HTR-8/SVneo (cell line): Measurements from ENCODE around the gene MCCC2.

Experiments
- DNase-seq: peaks from one replicate; pipeline ENCODE4 v3.0.0; 2011; ENCODE audit warnings: low spot score, mixed read lengths; ENCODE audit not compliant: insufficient read length
- FAIRE-seq: peaks from 2 replicates; lab custom pipeline; 2011; peaks lifted over from hg19 to GRCh38; lab: Jason Lieb, UNC

The MCCC2 gene

DNA sequence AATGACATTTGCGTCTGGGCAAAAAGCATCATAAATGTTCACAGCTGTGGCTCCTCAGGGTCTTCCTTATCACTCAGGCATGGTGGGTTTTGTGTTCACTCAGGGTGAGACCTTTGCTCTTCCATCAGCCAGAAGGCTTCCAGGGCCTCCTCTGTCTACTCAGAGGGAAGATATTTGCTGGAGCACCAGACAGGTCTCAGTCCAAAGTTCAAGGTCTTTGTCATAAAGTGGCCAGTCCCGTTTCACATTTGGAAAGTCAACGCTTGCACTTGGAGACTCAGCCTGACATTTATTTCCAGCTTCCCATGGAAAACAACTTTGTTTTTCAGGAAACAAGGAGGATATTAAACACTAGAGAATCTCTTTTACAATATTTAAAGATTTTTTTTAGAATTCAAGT lies 119.8 kb downstream of the MCCC2 start:
- DNase-seq (no peak), FAIRE-seq (no peak)
